Stimulated activated CD4-positive, alpha-beta T cell treated with anti-CD3 and anti-CD28 coated beads, Interleukin-2, amount 100 ng/mL, for 48 hours (primary cell): Measurements from ENCODE around the gene GRB14.

Experiments
- DNase-seq, 2 donors: peaks; one replicate each; pipeline ENCODE4 v3.0.0-alpha.2; 2020

The GRB14 gene

DNA sequence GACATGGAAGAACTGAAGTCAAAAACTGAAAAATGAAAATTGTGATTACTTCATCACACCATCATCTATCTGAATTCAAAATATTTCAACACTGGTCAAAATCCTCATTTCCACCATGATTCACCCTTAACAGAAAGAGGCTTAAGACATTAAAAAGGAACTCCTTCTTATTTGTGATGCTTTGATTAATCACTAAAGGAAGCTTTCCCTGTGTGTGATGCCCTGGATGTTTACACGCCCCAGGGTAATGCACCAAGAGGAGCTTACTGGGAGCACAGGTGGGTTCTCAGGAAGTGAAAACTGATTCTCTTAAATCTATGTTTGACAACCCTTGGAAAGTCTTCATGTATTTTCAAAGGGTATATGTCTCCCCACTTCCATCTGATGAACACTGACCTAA, 11.5 kb downstream of the GRB14 start:
- no peak for DNase-seq

GRCh38 chr2:164606557-164606956, 14.7 kb downstream of the GRB14 start:
- no peak for DNase-seq

DNA sequence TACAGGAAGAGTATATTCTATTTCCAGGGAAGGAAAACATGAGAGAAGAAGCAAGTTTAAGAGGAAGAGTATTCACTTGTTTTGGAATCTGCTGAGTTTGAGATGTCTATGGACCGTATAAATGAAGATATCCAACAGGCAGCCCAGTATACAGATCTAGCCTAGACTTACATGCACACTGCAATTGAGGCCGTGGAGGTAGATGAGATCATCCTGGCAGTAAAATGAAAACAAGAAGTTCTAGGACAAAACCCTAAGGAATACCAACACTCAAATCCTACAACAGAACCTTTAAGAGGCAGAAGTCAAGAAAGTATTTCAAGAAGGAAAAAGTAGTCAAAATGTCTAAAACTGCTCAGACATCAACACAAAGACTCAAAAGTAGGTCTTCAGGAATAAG, 16.0 kb downstream of the GRB14 start:
- DNase-seq, result no peak

GRCh38 chr2:164600763-164601162, 20.5 kb downstream of the GRB14 start:
- no peak for DNase-seq

DNA sequence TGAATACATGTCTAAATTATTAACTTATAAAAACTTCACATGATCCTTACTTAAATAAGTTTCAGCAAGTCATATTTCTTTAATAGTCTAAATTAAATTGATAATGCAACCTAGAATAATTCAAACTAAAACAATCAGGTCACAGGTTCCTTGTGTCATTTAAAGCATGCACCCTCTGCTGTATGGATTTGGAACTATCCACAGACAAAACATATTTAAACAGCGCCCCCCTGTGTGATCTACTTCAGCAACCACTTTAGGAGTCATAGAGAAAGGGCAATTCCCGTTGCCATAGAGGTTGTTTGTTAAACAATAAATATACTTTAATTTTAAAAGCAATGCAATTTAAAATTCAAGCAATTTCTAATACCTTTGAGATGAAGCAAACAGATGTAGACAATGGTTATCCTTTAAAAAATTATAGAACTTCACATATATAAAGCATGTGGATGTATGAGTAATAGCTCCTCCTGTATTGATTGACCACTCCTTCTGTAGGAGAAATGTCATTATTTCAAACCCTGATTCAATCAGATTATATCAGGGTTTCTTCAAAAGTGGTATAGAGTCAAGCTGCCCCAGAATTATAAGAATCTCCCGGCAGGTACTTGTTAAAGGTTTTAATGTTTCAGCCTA, 21.2 kb downstream of the GRB14 start:
- DNase-seq, result no peak

GRCh38 chr2:164597983-164598382, 23.3 kb downstream of the GRB14 start:
- DNase-seq, result no peak

- no peak for DNase-seq
Observed at GRCh38 chr2:164595031-164595430, 26.3 kb downstream of the GRB14 start.

DNA sequence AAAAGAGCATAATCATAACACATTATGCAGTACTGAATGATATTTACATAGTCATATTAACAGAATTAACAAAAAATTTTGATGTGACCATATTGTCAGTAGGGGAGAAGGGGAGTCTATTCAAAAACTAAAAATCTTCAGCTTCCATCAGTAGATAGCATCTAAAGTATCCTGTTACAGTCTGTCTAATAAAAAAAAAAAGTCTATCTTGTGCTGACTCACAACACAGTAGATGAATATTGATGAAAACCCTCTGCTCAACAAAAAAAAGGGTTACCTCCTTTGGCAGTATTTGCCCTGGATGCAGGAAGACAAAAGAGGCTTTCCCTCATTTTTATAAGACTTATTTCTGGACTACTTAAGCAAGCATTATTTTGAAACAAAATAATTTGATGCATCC, 27.3 kb downstream of the GRB14 start:
- no peak for DNase-seq

DNA sequence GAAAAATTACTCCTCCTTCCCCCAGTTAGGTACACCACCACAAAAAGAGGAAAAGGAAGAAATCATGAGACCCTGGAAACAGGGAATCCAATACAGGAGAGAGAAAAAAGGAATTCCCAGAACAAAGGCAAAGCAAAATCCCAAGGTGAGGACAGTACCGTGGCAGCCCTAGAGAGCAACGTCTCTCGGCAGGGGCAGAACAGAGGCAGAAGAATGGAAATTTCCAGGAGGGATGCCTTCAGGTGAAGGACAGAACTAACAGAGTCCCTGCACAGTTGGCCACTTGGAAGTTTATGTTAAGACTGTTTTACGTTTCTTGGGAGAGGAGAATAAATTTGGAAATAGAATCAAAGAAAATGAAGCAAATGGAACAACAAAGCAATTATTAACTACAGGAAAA, 27.7 kb downstream of the GRB14 start:
- DNase-seq, result no peak

- DNase-seq, result no peak
Observed at GRCh38 chr2:164589522-164589921, 31.8 kb downstream of the GRB14 start.

- no peak for DNase-seq
Observed at GRCh38 chr2:164581050-164581449, 40.2 kb downstream of the GRB14 start.

- DNase-seq, result no peak
Observed at GRCh38 chr2:164574931-164575330, 46.4 kb downstream of the GRB14 start.

- DNase-seq, result no peak
Observed at GRCh38 chr2:164570475-164570874, 50.8 kb downstream of the GRB14 start.

- DNase-seq, result no peak
Observed at GRCh38 chr2:164569378-164569777, 51.9 kb downstream of the GRB14 start.

GRCh38 chr2:164568317-164568716, 53.0 kb downstream of the GRB14 start:
- no peak for DNase-seq

DNA sequence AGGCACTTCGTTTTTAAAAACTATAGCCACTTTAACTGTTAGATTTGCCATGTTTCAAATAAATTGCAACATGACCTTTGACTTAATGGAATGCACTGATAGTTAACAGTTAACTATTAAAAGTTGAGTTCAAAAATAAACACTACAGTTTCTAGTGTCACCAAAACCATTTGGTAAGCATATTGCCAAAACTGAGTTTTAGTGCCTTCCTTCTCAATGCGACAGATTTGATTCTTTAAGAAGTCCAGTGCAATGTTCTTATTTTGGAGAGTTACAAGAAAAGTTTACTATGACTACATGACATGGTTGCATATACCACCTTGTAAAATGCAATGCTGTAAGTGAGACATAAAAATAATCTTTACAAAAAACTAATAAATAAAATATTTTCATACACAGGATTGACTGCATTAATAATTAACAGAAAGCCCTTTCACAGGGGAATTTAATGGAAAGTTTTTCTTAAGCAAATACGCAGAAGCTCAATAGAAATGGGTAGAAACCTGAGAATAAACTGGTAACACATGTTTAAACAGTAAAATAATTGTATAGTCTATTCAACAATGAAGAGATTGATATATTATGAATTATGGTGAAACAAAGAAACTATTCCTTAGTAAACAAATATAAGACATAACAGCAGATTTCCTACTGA, 53.8 kb downstream of the GRB14 start:
- no peak for DNase-seq

DNA sequence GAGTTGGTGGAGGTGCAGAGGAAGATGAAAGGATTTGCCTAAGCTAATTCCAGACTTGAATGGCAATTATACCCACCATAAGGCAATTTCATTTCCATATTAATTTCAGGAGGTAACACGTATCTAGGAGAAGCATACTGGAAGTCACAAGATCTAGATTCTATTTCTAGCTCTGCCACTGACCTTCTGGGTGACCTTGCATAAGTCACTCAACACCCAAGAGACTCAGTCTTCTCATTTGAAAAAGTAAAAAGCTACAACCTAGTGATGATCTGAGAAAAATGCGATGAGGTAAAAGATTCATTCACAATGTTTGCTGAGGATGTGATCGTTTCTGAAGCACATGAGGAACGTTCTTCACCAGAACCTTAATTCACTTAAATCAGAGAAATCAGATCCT, 55.9 kb downstream of the GRB14 start:
- DNase-seq, result no peak

- no peak for DNase-seq
Observed at GRCh38 chr2:164562666-164563065, 58.6 kb downstream of the GRB14 start.

DNA sequence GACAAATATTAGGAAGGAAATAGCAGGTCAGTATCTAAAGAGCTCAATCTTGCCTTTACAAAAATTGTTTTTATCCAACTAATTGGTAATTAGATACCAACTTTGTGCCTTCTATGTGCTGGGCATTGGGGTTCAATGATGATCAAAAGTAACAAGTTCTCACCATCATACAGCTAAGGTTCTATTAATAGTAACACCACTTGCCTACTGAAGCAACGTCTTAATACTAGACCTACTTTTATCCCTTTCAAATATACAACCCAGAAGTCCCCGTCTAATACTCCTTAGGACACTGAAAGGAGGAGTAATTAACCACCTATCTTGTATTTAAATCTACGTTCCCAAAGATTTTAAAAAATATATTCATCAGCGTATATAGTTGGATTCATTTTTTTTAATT, 59.3 kb downstream of the GRB14 start:
- DNase-seq, result no peak

- DNase-seq, result no peak
Observed at GRCh38 chr2:164561416-164561815, 59.9 kb downstream of the GRB14 start.

- no peak for DNase-seq
Observed at GRCh38 chr2:164560902-164561301, 60.4 kb downstream of the GRB14 start.

- no peak for DNase-seq
Observed at GRCh38 chr2:164560181-164560792, 61.0 kb downstream of the GRB14 start.

DNA sequence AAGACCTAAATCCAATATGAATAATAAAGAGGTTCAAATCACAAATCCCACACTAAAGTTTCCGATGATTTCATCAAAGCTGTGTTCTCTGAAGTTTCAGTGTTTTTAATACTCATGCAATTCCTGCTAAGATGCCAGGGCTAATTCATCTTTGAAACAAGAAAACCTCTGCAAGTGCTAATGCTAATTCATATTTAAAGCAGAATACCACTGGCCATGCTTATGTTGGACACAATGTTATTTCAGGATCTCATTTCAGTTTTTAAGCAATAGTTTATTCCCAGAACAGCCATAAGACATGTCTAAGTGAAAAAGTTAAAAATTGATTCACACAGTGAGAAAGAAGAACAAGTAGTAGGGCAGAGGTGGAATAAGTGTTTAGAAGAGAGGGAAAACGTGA, 62.8 kb downstream of the GRB14 start:
- no peak for DNase-seq

GRCh38 chr2:164554487-164554886, 66.8 kb downstream of the GRB14 start:
- DNase-seq, result no peak

- DNase-seq, result no peak
Observed at GRCh38 chr2:164551519-164551918, 69.8 kb downstream of the GRB14 start.
